AG09319 (cell line): ENCODE results near the gene SLC22A9.
"Not testable (repeated sequence)": the region's sequence is repeated elsewhere in the genome, so short reads cannot be mapped to it uniquely, and the experiment has no call there.

ENCODE experiments used
- DNase-seq: peaks from one replicate; pipeline ENCODE4 v3.0.0-alpha.2; 2010; ENCODE audit warnings: low read depth; ENCODE audit errors: extremely low read depth
- CTCF ChIP-seq: IDR thresholded peaks from 2 replicates; pipeline ENCODE4 v1.5.1; 2011; ENCODE audit warnings: low read depth, mild to moderate bottlenecking, inconsistent platforms, low read length, moderate library complexity

Gene SLC22A9

GRCh38 chr11:63369165-63369970 is at the start of gene SLC22A9:
SLC22A9 (plus strand) TSS chr11:63369785; CDS start chr11:63370057, 272 bp downstream.
- TF ChIP-seq CTCF = no peak
- DNase-seq = no peak

DNA sequence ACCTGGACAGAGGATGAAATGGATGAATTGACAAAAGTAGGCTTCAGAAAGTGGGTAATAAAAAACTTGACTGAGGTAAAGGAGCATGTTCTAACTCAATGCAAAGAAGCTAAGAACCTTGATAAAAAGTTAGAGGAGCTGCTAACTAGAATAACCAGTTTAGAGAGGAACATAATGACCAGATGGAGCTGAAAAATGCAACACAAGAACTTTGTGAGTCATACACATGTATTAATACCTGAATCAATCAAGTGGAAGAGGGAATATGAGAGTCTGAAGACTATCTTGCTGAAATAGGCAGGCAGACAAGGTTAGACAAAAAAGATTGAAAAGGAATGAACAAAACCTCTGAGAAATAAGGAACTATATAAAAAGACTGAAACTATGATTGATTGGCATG is 47.9 kb upstream of the SLC22A9 start:
- no peak for DNase-seq
- TF ChIP-seq CTCF = no peak

- DNase-seq = not testable (repeated sequence)
Measured at GRCh38 chr11:63335089-63335488, 34.5 kb upstream of the SLC22A9 start.

DNA sequence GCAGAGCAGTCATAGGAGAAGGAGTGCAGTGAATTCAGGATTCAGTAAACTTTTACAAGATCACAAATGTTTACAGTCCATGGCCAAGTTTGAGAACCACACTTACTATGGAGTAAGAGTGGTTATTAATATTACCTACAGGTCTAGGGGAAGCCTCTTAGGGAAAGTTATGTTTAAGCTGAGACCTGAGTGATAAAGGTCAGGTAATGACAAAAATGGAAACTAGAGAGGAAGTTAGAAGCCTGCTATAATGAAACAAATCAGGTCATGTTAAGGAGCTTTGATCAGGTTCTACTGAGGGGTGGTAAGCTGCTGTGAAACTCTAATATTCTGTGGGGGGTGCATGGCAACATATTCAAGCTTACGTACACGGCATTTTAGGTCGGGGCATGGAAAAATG is 32.5 kb upstream of the SLC22A9 start:
- DNase-seq = no peak
- no peak for TF ChIP-seq CTCF

DNA sequence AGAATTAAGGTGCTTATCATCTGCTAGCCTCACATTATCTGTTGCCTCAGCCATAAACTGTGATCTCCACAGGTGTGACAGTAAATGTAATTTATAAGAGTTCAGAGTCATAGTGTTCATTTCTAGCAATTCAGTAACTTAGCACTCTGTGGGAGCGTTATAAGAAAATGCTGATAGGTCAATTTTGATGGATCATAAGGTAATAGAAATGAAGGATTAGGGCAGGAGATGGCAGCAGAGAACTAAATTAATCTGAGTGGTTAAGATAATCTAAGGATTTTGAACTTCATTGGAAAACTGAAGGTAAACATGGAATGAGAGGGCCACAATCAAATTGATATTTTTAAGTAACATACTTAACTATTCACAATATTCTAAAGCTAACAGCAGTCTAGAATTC is 26.5 kb upstream of the SLC22A9 start:
- no peak for TF ChIP-seq CTCF
- DNase-seq = no peak

DNA sequence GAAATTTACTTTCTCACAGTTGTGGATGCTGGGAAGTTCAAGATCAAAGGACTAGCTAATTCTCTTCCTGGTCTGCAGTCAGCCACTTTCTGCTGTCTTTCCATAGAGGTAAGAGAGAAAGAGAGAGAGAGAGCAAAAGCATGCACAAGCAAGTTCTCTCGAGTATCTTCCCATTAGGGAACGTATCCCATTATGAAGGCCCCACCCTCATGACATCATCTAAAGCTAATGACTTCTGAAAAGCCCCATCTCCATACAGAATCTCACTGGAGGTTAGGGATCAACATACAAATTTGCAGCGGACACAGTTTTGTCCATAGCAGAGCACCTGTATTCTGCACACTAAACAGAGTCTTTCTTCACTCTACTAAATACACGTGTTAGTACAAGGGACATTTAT is 17.4 kb upstream of the SLC22A9 start:
- DNase-seq = no peak
- no peak for TF ChIP-seq CTCF

DNA sequence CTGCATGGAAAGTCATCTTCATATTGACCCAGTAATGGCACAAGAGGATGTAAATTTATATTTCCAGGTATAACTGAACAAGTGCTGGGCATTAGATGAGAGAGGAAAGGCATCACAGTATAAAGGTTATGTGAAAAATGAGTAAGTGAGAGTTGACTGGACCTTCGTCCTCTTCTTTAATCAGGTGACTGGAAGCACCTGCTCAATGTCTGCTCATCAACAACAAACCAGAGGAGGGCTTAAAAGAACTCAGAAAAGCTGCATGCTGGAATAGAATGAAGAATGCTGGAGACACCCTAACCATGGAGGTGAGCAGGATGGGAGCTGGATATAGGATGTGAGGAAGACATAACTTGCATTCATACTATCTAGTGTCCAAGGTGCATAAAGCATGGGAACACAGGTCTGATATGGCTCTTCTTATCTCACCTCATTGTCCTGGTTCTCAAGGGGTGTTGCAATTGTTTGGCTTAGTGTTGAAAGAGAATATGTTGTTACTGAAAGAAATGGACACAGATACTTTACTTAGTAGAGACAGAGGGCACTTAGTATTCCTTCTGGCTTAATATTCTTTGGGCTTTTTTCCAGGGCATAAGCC is 7.3 kb upstream of the SLC22A9 start:
- TF ChIP-seq CTCF = no peak
- no peak for DNase-seq
